HCT116 (cell line): ENCODE data around the gene RAET1L. TPM values are rescaled to one million over a fixed set of nuclear protein-coding genes. Genes with fewer than 3 reads are reported as not detected.
"Not testable (repeated sequence)": the region's sequence is repeated elsewhere in the genome, so short reads cannot be mapped to it uniquely, and the experiment has no call there.

Source experiments
- ATAC-seq: fragments of 200-7000 bp; cut with Tn5 transposase; 2 replicates; pipeline ENCODE4 v1.9.1; 2020; ENCODE audit warnings: mild to moderate bottlenecking, moderate library complexity
- BruUV-seq: library from RNA; stranded (reverse); fragments of 400-500 nt; replicated peaks from 2 replicates; lab custom pipeline; 2021; lab: Mats Ljungman, UMichigan
- CTCF ChIA-PET: fragments of 300-600 bp; sonication (Branson Sonifier 250); formaldehyde crosslinking; loops from one replicate; lab custom pipeline; 2021; ENCODE audit warnings: antibody characterized with exemption; lab: Charles Lee
- POLR2A ChIA-PET: fragments of 300-600, 350-600 bp; sonication (Branson Sonifier 250); formaldehyde crosslinking; loops from one replicate; lab custom pipeline; 2021; ENCODE audit warnings: antibody characterized with exemption; lab: Charles Lee
- RAD21 ChIA-PET, 2 experiments: fragments of 300-600 bp; sonication (Branson Sonifier 250); formaldehyde crosslinking; loops; one replicate each; lab custom pipeline; 2023; ENCODE audit warnings: low total read pairs in 2 of 2; ENCODE audit not compliant: uncharacterized antibody in 2 of 2, unreplicated experiment in 2 of 2, low non-redundant PET in 1 of 2; lab: Charles Lee
- DNase-seq: peaks from one replicate; pipeline ENCODE4 v3.0.0-alpha.2; 2010; ENCODE audit warnings: low read depth, low spot score
- H2AFZ ChIP-seq: fragments of 200-600 bp; shearing (Covaris generic), sonication (generic); 2 replicates; pipeline ENCODE4 v1.6.1; 2017; ENCODE audit warnings: low read depth, mixed run types, mixed read lengths, antibody characterized with exemption, low read length; ENCODE audit not compliant: poor library complexity, severe bottlenecking
- H3K27ac ChIP-seq: 2 replicates; pipeline ENCODE4 v1.5.1; 2012; ENCODE audit warnings: low read depth, low read length
- H3K27me3 ChIP-seq: fragments of 200-600 bp; sonication (generic); 2 replicates; pipeline ENCODE4 v1.6.1; 2016; ENCODE audit warnings: mixed run types, low read length, mixed read lengths; ENCODE audit not compliant: insufficient read depth
- H3K36me3 ChIP-seq, 2 experiments: fragments of 200-500 bp in 1 of 2; fragments of 200-600 bp in 1 of 2; sonication (Bioruptor generic) in 1 of 2; sonication (generic) in 1 of 2; 2 replicates each; pipeline versions ENCODE4 v1.5.1 to v1.6.1; 2014 to 2016; ENCODE audit warnings: low read length in 2 of 2, inconsistent platforms in 1 of 2, mixed read lengths in 1 of 2, mixed run types in 1 of 2; ENCODE audit not compliant: insufficient read depth in 2 of 2, control insufficient read depth in 1 of 2
- H3K4me1 ChIP-seq, 2 experiments: fragments of 200-600 bp in 1 of 2; sonication (generic) in 1 of 2; 2 replicates each; pipeline versions ENCODE4 v1.5.1 to v1.6.1; 2012 to 2017; ENCODE audit warnings: low read length in 2 of 2, inconsistent platforms in 1 of 2, mild to moderate bottlenecking in 1 of 2, mixed read lengths in 1 of 2, mixed run types in 1 of 2, moderate library complexity in 1 of 2; ENCODE audit not compliant: insufficient read depth in 2 of 2, control insufficient read depth in 1 of 2
- H3K4me2 ChIP-seq: fragments of 200-600 bp; sonication (generic); 2 replicates; pipeline ENCODE4 v1.6.1; 2017; ENCODE audit warnings: mixed run types, low read length, mixed read lengths
- H3K4me3 ChIP-seq, 2 experiments: fragments of 200-600 bp in 1 of 2; sonication (generic) in 1 of 2; replicated peaks in 1 of 2; 2 replicates each; pipeline ENCODE4 v1.5.1; 2011 to 2016; ENCODE audit warnings: low read length in 2 of 2, control low read depth in 1 of 2, low read depth in 1 of 2, mild to moderate bottlenecking in 1 of 2, mixed read lengths in 1 of 2, mixed run types in 1 of 2
- H3K79me2 ChIP-seq: fragments of 200-600 bp; sonication (generic); 2 replicates; pipeline ENCODE4 v1.6.1; 2017; ENCODE audit warnings: mild to moderate bottlenecking, mixed run types, low read length, moderate library complexity, mixed read lengths; ENCODE audit not compliant: insufficient read depth
- H3K9ac ChIP-seq: fragments of 200-600 bp; sonication (generic); 2 replicates; pipeline ENCODE4 v1.6.1; 2016; ENCODE audit warnings: low read length, mixed read lengths
- H3K9me2 ChIP-seq: fragments of 200-600 bp; sonication (generic), shearing (Covaris generic); 2 replicates; pipeline ENCODE4 v1.6.1; 2017; ENCODE audit warnings: mixed run types, mild to moderate bottlenecking, moderate library complexity; ENCODE audit not compliant: insufficient read depth
- H3K9me3 ChIP-seq, 2 experiments: fragments of 200-500 bp in 1 of 2; fragments of 200-600 bp in 1 of 2; sonication (Bioruptor generic) in 1 of 2; sonication (generic) in 1 of 2; 2 replicates each; pipeline ENCODE4 v1.6.1; 2014 to 2017; ENCODE audit warnings: low read length in 2 of 2, mixed read lengths in 2 of 2, inconsistent platforms in 1 of 2, low read depth in 1 of 2, mild to moderate bottlenecking in 1 of 2, mixed run types in 1 of 2, moderate library complexity in 1 of 2; ENCODE audit not compliant: control insufficient read depth in 1 of 2, insufficient read depth in 1 of 2
- H4K20me1 ChIP-seq: fragments of 200-600 bp; sonication (generic), shearing (Covaris generic); 2 replicates; pipeline ENCODE4 v1.6.1; 2017; ENCODE audit warnings: mixed run types, mild to moderate bottlenecking, moderate library complexity; ENCODE audit not compliant: insufficient read depth
- intact Hi-C: fragments of 100-400 bp; cut with micrococcal nuclease; formaldehyde crosslinking; loops from 2 replicates; pipeline ENCODE4 v1.10.0; 2022
- total RNA-seq: library from RNA; stranded (reverse); gene quantifications from one replicate; pipeline ENCODE4 v1.2.1, GENCODE V29; 2021; ENCODE audit not compliant: unreplicated experiment

RAET1L gene
- total RNA-seq, 1 experiment from 2014 or later = 1.5 TPM

DNA sequence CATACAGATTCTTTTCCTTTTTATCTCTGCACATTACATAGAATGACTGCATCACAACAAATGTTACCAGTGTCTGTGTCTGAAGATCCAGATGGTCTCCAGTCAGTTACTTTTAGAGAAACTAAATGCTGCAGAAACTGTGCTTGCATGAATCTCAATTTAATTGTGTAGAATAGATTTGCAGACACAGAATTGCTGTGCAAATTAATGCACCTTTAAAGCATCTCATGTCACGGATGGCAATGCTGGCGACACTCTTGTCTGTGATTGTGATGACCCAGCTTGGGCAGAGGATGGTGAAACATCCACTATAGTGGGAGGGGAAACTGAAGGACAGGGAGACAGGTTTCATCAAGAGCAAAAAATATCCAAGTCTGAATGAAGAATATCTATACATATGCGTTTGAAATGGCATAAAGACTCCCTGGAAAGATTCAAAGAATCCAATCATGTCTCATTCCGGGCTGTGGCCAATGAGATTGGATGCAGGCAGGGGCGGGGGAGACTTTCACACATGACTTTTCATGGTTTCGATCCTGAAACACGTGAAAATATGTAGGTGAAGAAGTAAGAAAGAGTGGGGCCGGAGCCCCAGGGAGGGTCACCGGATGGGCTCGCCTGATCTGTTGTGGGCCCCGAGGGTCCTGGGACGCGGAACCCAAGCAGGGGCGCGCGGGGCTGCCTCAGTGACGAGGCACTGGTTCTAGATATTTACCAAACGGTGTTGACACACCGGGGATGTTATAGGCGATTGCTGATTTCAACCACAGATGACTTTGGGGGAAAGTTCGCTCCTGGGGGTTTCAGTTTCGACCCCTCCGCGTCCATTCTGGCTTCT, 11.3 kb downstream of the RAET1L start:
- BruUV-seq, ATAC-seq, intact Hi-C loops, H3K27ac ChIP-seq, H4K20me1 ChIP-seq, H2AFZ ChIP-seq, H3K36me3 ChIP-seq, DNase-seq, H3K9me2 ChIP-seq, H3K4me1 ChIP-seq, H3K27me3 ChIP-seq, RAD21 ChIA-PET, H3K79me2 ChIP-seq, POLR2A ChIA-PET, H3K4me3 ChIP-seq, H3K9me3 ChIP-seq, CTCF ChIA-PET, H3K4me2 ChIP-seq, H3K9ac ChIP-seq: not testable (repeated sequence)

DNA sequence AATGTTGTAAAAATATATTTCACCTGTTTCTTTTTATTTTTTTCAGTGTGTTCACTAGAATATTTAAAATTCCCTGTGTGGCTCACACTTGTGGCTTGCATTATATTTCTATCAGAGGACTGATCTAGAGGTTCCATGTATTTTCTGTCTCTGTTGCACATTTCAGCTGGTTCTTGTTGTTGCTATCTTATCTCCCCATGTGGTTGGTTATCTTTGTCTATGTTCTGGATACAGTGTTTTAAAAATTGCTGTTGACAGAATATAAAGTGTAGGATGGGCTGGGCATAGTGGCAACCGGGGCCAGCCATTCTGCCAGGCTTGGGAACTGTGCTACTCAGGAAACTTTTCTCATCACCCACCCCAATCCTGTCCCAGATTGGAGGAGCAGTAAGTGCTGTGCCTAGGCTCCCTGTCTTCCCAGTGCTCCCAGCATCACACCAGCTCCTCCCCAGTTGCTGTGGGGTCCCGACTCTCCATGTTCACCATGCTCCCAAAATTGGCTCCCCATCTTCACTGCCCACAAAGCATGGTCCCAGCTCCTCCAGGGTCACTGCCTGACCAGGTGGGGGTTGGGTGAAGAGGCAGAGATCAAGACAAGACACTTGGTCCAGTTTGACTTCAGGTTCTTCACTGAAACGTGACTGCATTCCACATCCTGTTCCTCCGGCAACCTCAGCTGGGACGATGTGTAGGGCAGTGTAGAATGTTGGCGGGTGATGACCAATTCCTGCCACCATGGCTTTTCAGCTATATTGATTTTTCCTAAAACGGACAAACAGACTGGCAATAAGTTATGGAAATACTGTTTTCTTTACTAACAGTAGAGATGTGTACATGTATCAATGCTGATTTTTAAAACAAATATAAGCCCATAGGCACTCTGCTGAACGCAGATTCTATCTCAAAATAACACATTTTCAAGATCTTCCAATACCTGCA, 12.2 kb downstream of the RAET1L start:
- DNase-seq, H3K36me3 ChIP-seq, RAD21 ChIA-PET, H3K4me3 ChIP-seq, H3K79me2 ChIP-seq, H3K4me2 ChIP-seq, ATAC-seq, H3K27ac ChIP-seq, H3K27me3 ChIP-seq, BruUV-seq, H3K9me3 ChIP-seq, H3K9ac ChIP-seq, intact Hi-C loops, H2AFZ ChIP-seq, POLR2A ChIA-PET, CTCF ChIA-PET, H4K20me1 ChIP-seq, H3K9me2 ChIP-seq: not testable (repeated sequence)
- H3K4me1 ChIP-seq = peaks cover 8 to 17% of the 10 kb centered on the region in 2 experiments
